Activated CD4-positive, alpha-beta memory T cell treated with anti-CD3 and anti-CD28 coated beads, Interleukin-2, amount 10 ng/mL, durations not matched to agents 7 days and 5 days (primary cell): ENCODE measurements around the gene ISY1. TPM values are rescaled to one million over a fixed set of nuclear protein-coding genes. Genes with fewer than 3 reads are reported as not detected.
"Not testable (repeated sequence)": the region's sequence is repeated elsewhere in the genome, so short reads cannot be mapped to it uniquely, and the experiment has no call there.

Experiments
- CTCF ChIA-PET: fragments of 350-600 bp; sonication (Branson Sonifier 250); formaldehyde crosslinking; loops from one replicate; lab custom pipeline; 2021; ENCODE audit warnings: antibody characterized with exemption, inconsistent platforms; lab: Charles Lee
- POLR2A ChIA-PET: fragments of 350-600 bp; sonication (Branson Sonifier 250); formaldehyde crosslinking; loops from one replicate; lab custom pipeline; 2021; ENCODE audit warnings: antibody characterized with exemption; lab: Charles Lee
- DNase-seq: peaks from one replicate; pipeline ENCODE4 v3.0.0-alpha.2; 2020
- H3K27ac Mint-ChIP-seq: one replicate; pipeline ENCODE4 v1.8.0; 2021; ENCODE audit warnings: mild to moderate bottlenecking, mixed read lengths
- H3K27me3 Mint-ChIP-seq: one replicate; pipeline ENCODE4 v1.8.0; 2021; ENCODE audit warnings: mixed read lengths
- H3K36me3 Mint-ChIP-seq: one replicate; pipeline ENCODE4 v1.8.0; 2021; ENCODE audit warnings: low read depth, mixed read lengths
- H3K4me1 Mint-ChIP-seq: one replicate; pipeline ENCODE4 v1.8.0; 2021; ENCODE audit warnings: mixed read lengths
- H3K4me3 Mint-ChIP-seq: one replicate; pipeline ENCODE4 v1.8.0; 2021; ENCODE audit warnings: mild to moderate bottlenecking, mixed read lengths
- H3K9me3 Mint-ChIP-seq: one replicate; pipeline ENCODE4 v1.8.0; 2021; ENCODE audit warnings: mixed read lengths
- total RNA-seq, 2 experiments: library from RNA; stranded (reverse); gene quantifications; one replicate each; pipeline ENCODE4 v1.2.3, GENCODE V29; 2021

The ISY1 gene
- total RNA-seq, 2 experiments from 2014 or later, result 63.9 to 66.2 TPM

GRCh38 chr3:129117134-129117533 lies 43.7 kb downstream of the ISY1 start:
- Mint-ChIP-seq H3K36me3 (peaks cover 63% of the 10 kb centered on the region), H3K27ac (peak overlapping the region; percentile 13), H3K9me3 (no peaks in the 10 kb centered on the region), H3K27me3 (no peaks in the 10 kb centered on the region), H3K4me1 (peaks cover 58% of the 10 kb centered on the region), H3K4me3 (no peak overlapping the region)
- POLR2A ChIA-PET, result interaction anchor here (1.2 to 8.4 kb wide), 9 partner anchors 11 to 197 kb away, joined by 3 to 111 read pairs (median 6); partner anchors contain the start of gene CNBP
- DNase-seq, result no peak
- CTCF ChIA-PET, result interaction anchor here (0.9 to 5.0 kb wide), 6 partner anchors 45 to 147 kb away, joined by 3 to 63 read pairs (median 4); no protein-coding TSS in a partner anchor

GRCh38 chr3:129116482-129116946 lies 44.3 kb downstream of the ISY1 start:
- no peaks in the 10 kb centered on the region for H3K27me3 Mint-ChIP-seq
- no peaks in the 10 kb centered on the region for H3K9me3 Mint-ChIP-seq
- H3K36me3 Mint-ChIP-seq, result peaks cover 64% of the 10 kb centered on the region
- CTCF ChIA-PET, result interaction anchor here (0.9 to 4.9 kb wide), 4 partner anchors 45 to 146 kb away, joined by 3 to 23 read pairs (median 4); no protein-coding TSS in a partner anchor
- peak; percentile 27 for DNase-seq
- peak overlapping the region; percentile 84 for H3K27ac Mint-ChIP-seq
- peak overlapping the region; percentile 66 for H3K4me3 Mint-ChIP-seq
- POLR2A ChIA-PET, result interaction anchor here (1.2 to 8.4 kb wide), 7 partner anchors 10 to 198 kb away, joined by 3 to 111 read pairs (median 6); partner anchors contain the start of gene CNBP
- peaks cover 54% of the 10 kb centered on the region for H3K4me1 Mint-ChIP-seq

- Mint-ChIP-seq H3K4me3 (no peak overlapping the region), H3K36me3 (peaks cover 71% of the 10 kb centered on the region), H3K4me1 (peaks cover 62% of the 10 kb centered on the region), H3K27me3 (no peaks in the 10 kb centered on the region), H3K27ac (peak overlapping the region; percentile 55), H3K9me3 (no peaks in the 10 kb centered on the region)
- ChIA-PET POLR2A (interaction anchor here (0.8 kb wide), 1 partner anchor 8 kb away, joined by 3 read pairs; no protein-coding TSS in a partner anchor), CTCF (interaction anchor here (0.9 to 1.5 kb wide), 3 partner anchors 52 to 135 kb away, joined by 3 to 4 read pairs (median 4); partner anchors contain the start of gene COPG1)
- no peak for DNase-seq
These were observed 46.4 kb downstream of the ISY1 start for GRCh38 chr3:129114455-129114854.

- DNase-seq, result peak; percentile 47
- Mint-ChIP-seq H3K9me3 (no peaks in the 10 kb centered on the region), H3K4me3 (no peak overlapping the region), H3K27me3 (no peaks in the 10 kb centered on the region), H3K36me3 (peaks cover 67% of the 10 kb centered on the region), H3K27ac (peak overlapping the region; percentile 76), H3K4me1 (peaks cover 56% of the 10 kb centered on the region)
- ChIA-PET CTCF (interaction anchor here (0.9 kb wide), 2 partner anchors 10 to 20 kb away, joined by 3 read pairs; no protein-coding TSS in a partner anchor), POLR2A (interaction anchor here (1.1 to 13.9 kb wide), 2 partner anchors 7 to 137 kb away, joined by 6 to 111 read pairs; partner anchors contain the start of genes COPG1 and RAB43)
These were observed 48.4 kb downstream of the ISY1 start for GRCh38 chr3:129112308-129113052.

- ChIA-PET POLR2A (interaction anchor here (13.9 kb wide), 1 partner anchor 8 kb away, joined by 111 read pairs; the partner anchor contains the start of gene RAB43), CTCF (interaction anchor here (0.9 kb wide), 1 partner anchor 11 kb away, joined by 3 read pairs; no protein-coding TSS in a partner anchor)
- not testable (repeated sequence) for H3K27ac Mint-ChIP-seq
These were observed 49.6 kb downstream of the ISY1 start for GRCh38 chr3:129111076-129111780.

GRCh38 chr3:129107793-129108192 lies 53.1 kb downstream of the ISY1 start:
- ChIA-PET CTCF (no interaction called here), POLR2A (interaction anchor here (13.9 kb wide), 1 partner anchor 12 kb away, joined by 111 read pairs; the partner anchor contains the start of gene RAB43)
- Mint-ChIP-seq H3K4me3 (no peak overlapping the region), H3K27me3 (no peaks in the 10 kb centered on the region), H3K9me3 (no peaks in the 10 kb centered on the region), H3K27ac (peak overlapping the region; percentile 12), H3K36me3 (peaks cover 36% of the 10 kb centered on the region), H3K4me1 (peaks cover 28% of the 10 kb centered on the region)
- DNase-seq, result no peak

More at GRCh38 chr3:129111076-129111780, 49.6 kb downstream of the ISY1 start:
- H3K9me3 Mint-ChIP-seq, H3K4me3 Mint-ChIP-seq, DNase-seq, H3K27me3 Mint-ChIP-seq: not testable (repeated sequence)
- peaks cover 58% of the 10 kb centered on the region for H3K36me3 Mint-ChIP-seq
- H3K4me1 Mint-ChIP-seq, result peaks cover 45% of the 10 kb centered on the region

GRCh38 chr3:129106866-129107565 lies 53.8 kb downstream of the ISY1 start:
- no peak for DNase-seq
- Mint-ChIP-seq H3K36me3 (peaks cover 34% of the 10 kb centered on the region), H3K27me3 (no peaks in the 10 kb centered on the region), H3K4me1 (peaks cover 23% of the 10 kb centered on the region), H3K9me3 (no peaks in the 10 kb centered on the region), H3K4me3 (no peak overlapping the region), H3K27ac (no peak overlapping the region)
- CTCF ChIA-PET, result interaction anchor here (1.0 kb wide), 1 partner anchor 54 kb away, joined by 3 read pairs; no protein-coding TSS in a partner anchor
- POLR2A ChIA-PET, result interaction anchor here (1.0 to 13.9 kb wide), 2 partner anchors 8 to 13 kb away, joined by 3 to 111 read pairs; partner anchors contain the start of gene RAB43

- ChIA-PET POLR2A (interaction anchor here (1.0 to 13.9 kb wide), 2 partner anchors 9 to 13 kb away, joined by 3 to 111 read pairs; partner anchors contain the start of gene RAB43), CTCF (interaction anchor here (1.0 kb wide), 1 partner anchor 53 kb away, joined by 3 read pairs; no protein-coding TSS in a partner anchor)
- Mint-ChIP-seq H3K4me1 (peaks cover 22% of the 10 kb centered on the region), H3K4me3 (no peak overlapping the region), H3K9me3 (no peaks in the 10 kb centered on the region), H3K36me3 (peaks cover 33% of the 10 kb centered on the region), H3K27ac (no peak overlapping the region), H3K27me3 (no peaks in the 10 kb centered on the region)
- DNase-seq, result no peak
These were observed 54.5 kb downstream of the ISY1 start for GRCh38 chr3:129106320-129106719.

GRCh38 chr3:129105862-129106261 lies 55.0 kb downstream of the ISY1 start:
- no peak overlapping the region for H3K27ac Mint-ChIP-seq
- POLR2A ChIA-PET, result interaction anchor here (1.0 to 13.9 kb wide), 2 partner anchors 9 to 14 kb away, joined by 3 to 111 read pairs; partner anchors contain the start of gene RAB43
- CTCF ChIA-PET, result interaction anchor here (1.0 kb wide), 1 partner anchor 53 kb away, joined by 3 read pairs; no protein-coding TSS in a partner anchor
- H3K4me3 Mint-ChIP-seq, result no peak overlapping the region
- peaks cover 22% of the 10 kb centered on the region for H3K4me1 Mint-ChIP-seq
- peaks cover 34% of the 10 kb centered on the region for H3K36me3 Mint-ChIP-seq
- no peaks in the 10 kb centered on the region for H3K9me3 Mint-ChIP-seq
- H3K27me3 Mint-ChIP-seq, result no peaks in the 10 kb centered on the region
- no peak for DNase-seq

- DNase-seq, result no peak
- ChIA-PET POLR2A (interaction anchor here (0.9 to 13.9 kb wide), 2 partner anchors 9 to 15 kb away, joined by 3 to 111 read pairs; partner anchors contain the start of gene RAB43), CTCF (no interaction called here)
- Mint-ChIP-seq H3K27ac (no peak overlapping the region), H3K9me3 (no peaks in the 10 kb centered on the region), H3K4me3 (no peak overlapping the region), H3K4me1 (peaks cover 24% of the 10 kb centered on the region), H3K36me3 (peaks cover 28% of the 10 kb centered on the region), H3K27me3 (no peaks in the 10 kb centered on the region)
These were observed 56.3 kb downstream of the ISY1 start for GRCh38 chr3:129104498-129105079.

- H3K36me3 Mint-ChIP-seq, result peaks cover 29% of the 10 kb centered on the region
- ChIA-PET POLR2A (interaction anchor here (0.9 to 13.9 kb wide), 2 partner anchors 9 to 16 kb away, joined by 3 to 111 read pairs; partner anchors contain the start of gene RAB43), CTCF (interaction anchor here (1.0 kb wide), 1 partner anchor 134 kb away, joined by 3 read pairs; no protein-coding TSS in a partner anchor)
- H3K4me3 Mint-ChIP-seq, result no peak overlapping the region
- peaks cover 25% of the 10 kb centered on the region for H3K4me1 Mint-ChIP-seq
- H3K27me3 Mint-ChIP-seq, result no peaks in the 10 kb centered on the region
- no peak overlapping the region for H3K27ac Mint-ChIP-seq
- no peaks in the 10 kb centered on the region for H3K9me3 Mint-ChIP-seq
- no peak for DNase-seq
These were observed 56.8 kb downstream of the ISY1 start for GRCh38 chr3:129104051-129104450.
